NCI-H226 (cell line): ENCODE data around the gene NOS1AP.
A peak's percentile ranks its signal among the peaks of the same experiment; 100 is the strongest.

Experiments used
- DNase-seq: peaks from one replicate; pipeline ENCODE4 v3.0.0-alpha.2; 2015

Gene NOS1AP

GRCh38 chr1:162372159-162373071, 302.9 kb downstream of the NOS1AP start:
- peak; percentile 79 for DNase-seq

GRCh38 chr1:162373072-162373427, 303.6 kb downstream of the NOS1AP start:
- no peak for DNase-seq

- peak; percentile 59 for DNase-seq
These were observed 304.2 kb downstream of the NOS1AP start for GRCh38 chr1:162373541-162374260.

- DNase-seq: no peak
These were observed 304.9 kb downstream of the NOS1AP start for GRCh38 chr1:162374406-162374805.

GRCh38 chr1:162375463-162375862, 306.0 kb downstream of the NOS1AP start:
- DNase-seq: no peak

- no peak for DNase-seq
These were observed 307.2 kb downstream of the NOS1AP start, which contains the start of gene SPATA46 for GRCh38 chr1:162376691-162377090. Gene SPATA46, minus strand, starts transcription at chr1:162376854. Its CDS starts 64 bp downstream, at chr1:162376790.

GRCh38 chr1:162380061-162380846, 310.8 kb downstream of the NOS1AP start:
- DNase-seq: no peak

GRCh38 chr1:162381383-162381782, 311.9 kb downstream of the NOS1AP start, which contains the start of gene C1orf226:
Gene C1orf226, plus strand, starts transcription at chr1:162381728. Its CDS starts 174 bp downstream, at chr1:162381902.
- DNase-seq: no peak

GRCh38 chr1:162381941-162382750, 312.7 kb downstream of the NOS1AP start:
- no peak for DNase-seq

- no peak for DNase-seq
These were observed 313.6 kb downstream of the NOS1AP start for GRCh38 chr1:162383091-162383490.

GRCh38 chr1:162383516-162383915, 314.0 kb downstream of the NOS1AP start:
- DNase-seq: no peak

GRCh38 chr1:162384116-162384515, 314.6 kb downstream of the NOS1AP start:
- DNase-seq: no peak

- no peak for DNase-seq
These were observed 315.2 kb downstream of the NOS1AP start for GRCh38 chr1:162384601-162385279.

- DNase-seq: no peak
These were observed 315.8 kb downstream of the NOS1AP start for GRCh38 chr1:162385280-162385623.

- DNase-seq: no peak
These were observed 316.2 kb downstream of the NOS1AP start for GRCh38 chr1:162385702-162386101.

GRCh38 chr1:162386292-162387225, 317.1 kb downstream of the NOS1AP start:
- no peak for DNase-seq

GRCh38 chr1:162387226-162388082, 318.0 kb downstream of the NOS1AP start:
- no peak for DNase-seq

GRCh38 chr1:162388083-162388594, 318.6 kb downstream of the NOS1AP start:
- no peak for DNase-seq

GRCh38 chr1:162388615-162389014, 319.1 kb downstream of the NOS1AP start:
- no peak for DNase-seq
